Measurements from ENCODE around the gene PRDX4.
"Not testable (repeated sequence)": the region's sequence is repeated elsewhere in the genome, so short reads cannot be mapped to it uniquely, and the experiment has no call there.

The PRDX4 gene

GRCh38 chrX:23656091-23656490 is 11.2 kb upstream of the PRDX4 start:
- H3K27ac ChIP-seq, result no peak overlapping the region
- no peaks in the 10 kb centered on the region for H3K9me3 ChIP-seq
- H3K36me3 ChIP-seq, result no peaks in the 10 kb centered on the region
- no peaks in the 10 kb centered on the region for H3K4me1 ChIP-seq (ENCODE audit: control insufficient read depth in 1 of 2, insufficient read depth in 1 of 2, low read depth in 1 of 2, low read length in 1 of 2)
- no peak overlapping the region for H3K4me3 ChIP-seq (ENCODE audit: low read depth in 1 of 2, low read length in 1 of 2)
- no peaks in the 10 kb centered on the region for H3K27me3 ChIP-seq
- TF ChIP-seq CTCF (IDR thresholded peaks at IDR 0.05), result no peak

GRCh38 chrX:23656684-23657083 is 10.6 kb upstream of the PRDX4 start:
- H3K27ac ChIP-seq, result no peak overlapping the region
- H3K4me1 ChIP-seq (ENCODE audit: control insufficient read depth in 1 of 2, insufficient read depth in 1 of 2, low read depth in 1 of 2, low read length in 1 of 2), result no peaks in the 10 kb centered on the region
- TF ChIP-seq CTCF (IDR thresholded peaks at IDR 0.05), result no peak
- H3K9me3 ChIP-seq, result no peaks in the 10 kb centered on the region
- no peak overlapping the region for H3K4me3 ChIP-seq (ENCODE audit: low read depth in 1 of 2, low read length in 1 of 2)
- no peaks in the 10 kb centered on the region for H3K27me3 ChIP-seq
- no peaks in the 10 kb centered on the region for H3K36me3 ChIP-seq

GRCh38 chrX:23659339-23659738 is 8.0 kb upstream of the PRDX4 start:
- Histone ChIP-seq H3K4me3 (ENCODE audit: low read depth in 1 of 2, low read length in 1 of 2) (no peak overlapping the region), H3K27ac (no peak overlapping the region), H3K4me1 (ENCODE audit: control insufficient read depth in 1 of 2, insufficient read depth in 1 of 2, low read depth in 1 of 2, low read length in 1 of 2) (no peaks in the 10 kb centered on the region), H3K9me3 (no peaks in the 10 kb centered on the region), H3K27me3 (no peaks in the 10 kb centered on the region), H3K36me3 (no peaks in the 10 kb centered on the region)
- no peak for TF ChIP-seq CTCF (IDR thresholded peaks at IDR 0.05)

GRCh38 chrX:23660083-23660765 is 7.1 kb upstream of the PRDX4 start:
- not testable (repeated sequence) for H3K36me3 ChIP-seq; H3K9me3 ChIP-seq; H3K4me1 ChIP-seq (ENCODE audit: control insufficient read depth in 1 of 2, insufficient read depth in 1 of 2, low read depth in 1 of 2, low read length in 1 of 2); H3K27ac ChIP-seq; H3K4me3 ChIP-seq (ENCODE audit: low read depth in 1 of 2, low read length in 1 of 2); H3K27me3 ChIP-seq

GRCh38 chrX:23660766-23661132 is 6.5 kb upstream of the PRDX4 start:
- Histone ChIP-seq H3K4me3 (ENCODE audit: low read depth in 1 of 2, low read length in 1 of 2) (no peak overlapping the region), H3K27me3 (no peaks in the 10 kb centered on the region), H3K9me3 (no peaks in the 10 kb centered on the region), H3K27ac (no peak overlapping the region), H3K36me3 (no peaks in the 10 kb centered on the region), H3K4me1 (ENCODE audit: control insufficient read depth in 1 of 2, insufficient read depth in 1 of 2, low read depth in 1 of 2, low read length in 1 of 2) (peaks cover 0 to under 1% of the 10 kb centered on the region in 2 experiments)
- TF ChIP-seq CTCF (IDR thresholded peaks at IDR 0.05), result no peak

GRCh38 chrX:23661671-23662070 is 5.6 kb upstream of the PRDX4 start:
- Histone ChIP-seq H3K4me3 (ENCODE audit: low read depth in 1 of 2, low read length in 1 of 2) (no peak overlapping the region), H3K4me1 (ENCODE audit: control insufficient read depth in 1 of 2, insufficient read depth in 1 of 2, low read depth in 1 of 2, low read length in 1 of 2) (peaks cover 6 to 9% of the 10 kb centered on the region in 2 experiments), H3K9me3 (no peaks in the 10 kb centered on the region), H3K27ac (no peak overlapping the region), H3K27me3 (no peaks in the 10 kb centered on the region), H3K36me3 (no peaks in the 10 kb centered on the region)
- TF ChIP-seq CTCF (IDR thresholded peaks at IDR 0.05), result no peak

All from neutrophil (primary cell).